H1 (cell line): ENCODE results near the gene HDAC9. TPM values are rescaled to one million over a fixed set of nuclear protein-coding genes. Genes with fewer than 3 reads are reported as not detected.

Experiments used
- CTCF ChIA-PET: fragments of 300-600 bp; sonication (Branson Sonifier 250); formaldehyde crosslinking; loops from one replicate; lab custom pipeline; 2021; ENCODE audit not compliant: partially characterized antibody; lab: Charles Lee
- POLR2A ChIA-PET: fragments of 300-600 bp; sonication (Branson Sonifier 250); formaldehyde crosslinking; loops from one replicate; lab custom pipeline; 2021; ENCODE audit warnings: inconsistent platforms; ENCODE audit not compliant: partially characterized antibody; lab: Charles Lee
- DNase-seq, 2 experiments: peaks; one replicate each; pipeline versions ENCODE4 v3.0.0 to v3.0.0-alpha.2; 2010 to 2022; ENCODE audit warnings: low spot score in 2 of 2, low read depth in 1 of 2, mixed read lengths in 1 of 2
- FAIRE-seq: peaks from 2 replicates; lab custom pipeline; 2011; peaks lifted over from hg19 to GRCh38; lab: Jason Lieb, UNC
- H2AFZ ChIP-seq: 2 replicates; pipeline ENCODE4 v1.8.1; 2012; ENCODE audit warnings: low read length, inconsistent platforms
- H2AK5ac ChIP-seq: 2 replicates; pipeline ENCODE4 v1.6.1; 2013; ENCODE audit warnings: low read depth, low read length
- H2BK120ac ChIP-seq: replicated peaks from 2 replicates; pipeline ENCODE3; 2013; ENCODE audit warnings: low read depth, low read length, inconsistent platforms
- H2BK12ac ChIP-seq: 2 replicates; pipeline ENCODE4 v1.6.1; 2013; ENCODE audit warnings: low read depth, low read length
- H2BK15ac ChIP-seq: 2 replicates; pipeline ENCODE4 v1.6.1; 2013; ENCODE audit warnings: low read length
- H2BK20ac ChIP-seq: 2 replicates; pipeline ENCODE4 v1.6.1; 2013; ENCODE audit warnings: low read length
- H2BK5ac ChIP-seq: 2 replicates; pipeline ENCODE4 v1.6.1; 2013; ENCODE audit warnings: low read depth, low read length
- H3K14ac ChIP-seq: 2 replicates; pipeline ENCODE4 v1.6.1; 2013; ENCODE audit warnings: inconsistent platforms; ENCODE audit not compliant: insufficient read length
- H3K18ac ChIP-seq: 2 replicates; pipeline ENCODE4 v1.6.1; 2013; ENCODE audit warnings: low read length; ENCODE audit errors: extremely low read depth
- H3K23ac ChIP-seq: 2 replicates; pipeline ENCODE4 v1.6.1; 2013; ENCODE audit warnings: inconsistent platforms; ENCODE audit not compliant: insufficient read length
- H3K23me2 ChIP-seq: 2 replicates; pipeline ENCODE4 v1.6.1; 2013; ENCODE audit warnings: low read depth, low read length
- H3K27ac ChIP-seq: 2 replicates; pipeline ENCODE4 v1.6.1; 2011; ENCODE audit warnings: low read depth, low read length, inconsistent platforms
- H3K27me3 ChIP-seq, 4 experiments: replicated peaks in 1 of 4; 1 replicate in 1 of 4; 2 replicates in 3 of 4; pipeline versions ENCODE4 v1.6.1 to v1.8.1; 2011 to 2013; ENCODE audit warnings: low read length in 3 of 4, mild to moderate bottlenecking in 3 of 4, inconsistent platforms in 2 of 4, mixed read lengths in 2 of 4, moderate library complexity in 1 of 4; ENCODE audit not compliant: control insufficient read depth in 3 of 4, insufficient read depth in 3 of 4; ENCODE audit errors: extremely low read depth in 1 of 4
- H3K36me3 ChIP-seq, 4 experiments: 2 replicates each; pipeline versions ENCODE4 v1.6.1 to v1.8.1; 2011 to 2013; ENCODE audit warnings: mild to moderate bottlenecking in 4 of 4, low read length in 3 of 4, moderate library complexity in 2 of 4, control low read depth in 1 of 4, inconsistent platforms in 1 of 4; ENCODE audit not compliant: insufficient read depth in 4 of 4, control insufficient read depth in 2 of 4
- H3K4ac ChIP-seq: replicated peaks from 2 replicates; pipeline ENCODE3; 2013; ENCODE audit warnings: low read length, low read depth, mixed read lengths, inconsistent platforms; ENCODE audit not compliant: insufficient read length
- H3K4me1 ChIP-seq, 4 experiments: replicated peaks in 1 of 4; 1 replicate in 1 of 4; 2 replicates in 3 of 4; pipeline versions ENCODE4 v1.6.1 to v1.8.1; 2011 to 2013; ENCODE audit warnings: low read length in 3 of 4, inconsistent platforms in 2 of 4, mixed read lengths in 1 of 4; ENCODE audit not compliant: insufficient read depth in 4 of 4, control insufficient read depth in 3 of 4
- H3K4me2 ChIP-seq, 2 experiments: 2 replicates each; pipeline versions ENCODE4 v1.6.1 to v1.8.1; 2011 to 2013; ENCODE audit warnings: low read depth in 2 of 2, low read length in 2 of 2, control low read depth in 1 of 2, inconsistent platforms in 1 of 2, mild to moderate bottlenecking in 1 of 2; ENCODE audit not compliant: insufficient read depth in 1 of 2
- H3K4me3 ChIP-seq, 4 experiments: fragments of 200-600, 300-600 bp in 1 of 4; sonication (generic), shearing (Covaris generic), sonication (Bioruptor Twin) in 1 of 4; 2 replicates each; pipeline versions ENCODE4 v1.5.1 to v1.8.1; 2011 to 2016; ENCODE audit warnings: low read length in 4 of 4, low read depth in 3 of 4, control low read depth in 2 of 4, inconsistent platforms in 2 of 4, mild to moderate bottlenecking in 2 of 4, mixed read lengths in 1 of 4, moderate library complexity in 1 of 4; ENCODE audit not compliant: insufficient read depth in 2 of 4; ENCODE audit errors: extremely low read depth in 1 of 4
- H3K56ac ChIP-seq: replicated peaks from 2 replicates; pipeline ENCODE3; 2013; ENCODE audit warnings: low read depth, mild to moderate bottlenecking, mixed read lengths, low read length, inconsistent platforms; ENCODE audit not compliant: insufficient read length
- H3K79me1 ChIP-seq: 2 replicates; pipeline ENCODE4 v1.6.1; 2013; ENCODE audit warnings: low read depth, low read length, control low read depth
- H3K79me2 ChIP-seq, 2 experiments: 2 replicates each; pipeline versions ENCODE4 v1.6.1 to v1.8.1; 2012 to 2013; ENCODE audit warnings: low read length in 2 of 2, mild to moderate bottlenecking in 2 of 2, inconsistent platforms in 1 of 2; ENCODE audit not compliant: insufficient read depth in 2 of 2, control insufficient read depth in 1 of 2
- H3K9ac ChIP-seq, 4 experiments: replicated peaks in 1 of 4; 1 replicate in 1 of 4; 2 replicates in 3 of 4; pipeline versions ENCODE4 v1.6.1 to v1.8.1; 2011 to 2013; ENCODE audit warnings: low read depth in 3 of 4, low read length in 3 of 4, control low read depth in 2 of 4, mild to moderate bottlenecking in 2 of 4, moderate library complexity in 2 of 4, inconsistent platforms in 1 of 4; ENCODE audit errors: extremely low read depth in 1 of 4
- H3K9me3 ChIP-seq, 2 experiments: 2 replicates each; pipeline versions ENCODE4 v1.6.1 to v1.8.1; 2012 to 2013; ENCODE audit warnings: mild to moderate bottlenecking in 2 of 2, moderate library complexity in 2 of 2, control low read depth in 1 of 2, inconsistent platforms in 1 of 2, low read depth in 1 of 2, low read length in 1 of 2, mixed read lengths in 1 of 2; ENCODE audit not compliant: insufficient read depth in 2 of 2
- H4K20me1 ChIP-seq, 2 experiments: replicated peaks in 1 of 2; 2 replicates each; pipeline versions ENCODE3 to v1.8.1; 2011 to 2013; ENCODE audit warnings: inconsistent platforms in 2 of 2, low read length in 2 of 2, mild to moderate bottlenecking in 1 of 2; ENCODE audit not compliant: insufficient read depth in 2 of 2, control insufficient read depth in 1 of 2
- H4K5ac ChIP-seq: 2 replicates; pipeline ENCODE4 v1.6.1; 2013; ENCODE audit warnings: low read length, low read depth, mixed read lengths, inconsistent platforms; ENCODE audit not compliant: insufficient read length
- H4K8ac ChIP-seq: 2 replicates; pipeline ENCODE4 v1.8.0; 2013; ENCODE audit warnings: mild to moderate bottlenecking, moderate library complexity, low read length, inconsistent platforms; ENCODE audit not compliant: insufficient read depth; ENCODE audit errors: extremely low read depth
- H4K91ac ChIP-seq: replicated peaks from 2 replicates; pipeline ENCODE3; 2013; ENCODE audit warnings: low read length, mixed read lengths, inconsistent platforms; ENCODE audit not compliant: insufficient read length
- BRCA1 ChIP-seq: IDR thresholded peaks from 2 replicates; pipeline ENCODE4 v1.6.1; 2012; ENCODE audit warnings: low read depth, low read length, improper control_type of control experiment
- GTF2F1 ChIP-seq: IDR thresholded peaks from 2 replicates; pipeline ENCODE4 v1.6.1; 2012; ENCODE audit warnings: low read depth, low read length, improper control_type of control experiment, borderline replicate concordance
- HDAC6 ChIP-seq: IDR thresholded peaks from one replicate; pipeline ENCODE4 v1.7.1; 2012; ENCODE audit warnings: low read depth, mild to moderate bottlenecking, inconsistent platforms, low read length, moderate library complexity
- MAFK ChIP-seq: IDR thresholded peaks from 2 replicates; pipeline ENCODE4 v1.6.1; 2012; ENCODE audit warnings: low read depth, mild to moderate bottlenecking, improper control_type of control experiment, low read length
- RBBP5 ChIP-seq: IDR thresholded peaks from 2 replicates; pipeline ENCODE4 v1.7.1; 2012; ENCODE audit warnings: low read depth, mild to moderate bottlenecking, inconsistent platforms, low read length, moderate library complexity, borderline replicate concordance
- WGBS, 2 experiments: shearing (Covaris generic) in 1 of 2; methylation state at CpG; one replicate each; pipeline versions ENCODE4 v1.1.6 to v1.1.7; 2013 to 2015; ENCODE audit warnings: low lambda C conversion rate in 2 of 2, mixed read lengths in 2 of 2, inconsistent platforms in 1 of 2, low coverage in 1 of 2, missing lambda C conversion rate in 1 of 2; ENCODE audit not compliant: insufficient replicate concordance in 2 of 2, insufficient coverage in 1 of 2, insufficient read length in 1 of 2; ENCODE audit errors: extremely low coverage in 1 of 2, missing lambda C conversion rate in 1 of 2; 5-methylcytosine and 5-hydroxymethylcytosine counted together
- polyA plus RNA-seq, 7 experiments: library from polyadenylated mRNA; depleted of rRNA in 3 of 7; stranded (reverse) in 5 of 7; unstranded in 2 of 7; fragments of >200 nt in 5 of 7; fragments of 200-250 nt in 2 of 7; gene quantifications; 1 replicate in 5 of 7; 2 replicates in 1 of 7; 4 replicates in 1 of 7; pipeline versions ENCODE4 v1.2.1 to v1.2.3, GENCODE V29; 2011 to 2013; ENCODE audit warnings: missing spikeins in 2 of 7, mixed read lengths in 2 of 7
- total RNA-seq: library from RNA; stranded (reverse); fragmentation: NEBNext Ultra II Directional; extraction: Animal tissue kit (Norgen Biotek cat#: 25700); gene quantifications from 2 replicates; pipeline ENCODE4 v1.2.1, GENCODE V29; 2021
- TF ChIP-seq, protein P1 (sequence below): IDR thresholded peaks from 2 replicates; pipeline ENCODE4 v1.6.1; 2011; ENCODE audit warnings: low read length, improper control_type of control experiment

Gene HDAC9
- total and polyA plus RNA-seq, 2 of the 8 experiments (the other 6 are each of a cell fraction or from before 2014, with no cell fraction given): 9.5 to 13.1 TPM

DNA sequence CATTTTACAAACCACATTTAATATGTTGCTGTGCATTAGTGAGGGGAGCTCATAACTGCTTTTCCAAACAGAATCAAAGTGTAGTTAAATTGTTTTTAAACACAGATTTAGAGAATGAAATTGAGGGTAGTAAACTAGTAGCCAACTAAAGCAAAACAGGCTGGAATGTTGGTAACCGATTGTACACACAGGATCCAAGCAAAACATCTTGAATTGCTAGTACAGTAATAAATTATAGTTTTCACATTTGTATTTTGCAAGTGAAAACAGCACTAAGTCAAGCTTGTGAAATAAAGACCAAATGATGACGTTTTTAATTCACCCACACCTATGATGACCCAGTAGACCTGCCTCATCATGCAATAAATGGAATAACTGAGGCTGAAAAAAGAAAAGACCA, 198.3 kb downstream of the HDAC9 start:
- H2AFZ ChIP-seq: no peak overlapping the region
- no peak overlapping the region for H2BK12ac ChIP-seq
- H4K20me1 ChIP-seq: no peaks in the 10 kb centered on the region
- no peak overlapping the region for H2AK5ac ChIP-seq
- H3K14ac ChIP-seq: no peak overlapping the region
- ChIA-PET POLR2A (no interaction called here), CTCF (interaction anchor here (0.8 to 1.6 kb wide), 20 partner anchors 9 to 673 kb away, joined by 3 to 6 read pairs (median 3); no protein-coding TSS in a partner anchor)
- H4K91ac ChIP-seq: no peak overlapping the region
- no peak overlapping the region for H3K27ac ChIP-seq
- H2BK20ac ChIP-seq: no peak overlapping the region
- H3K4me2 ChIP-seq: no peak overlapping the region
- no peak overlapping the region for H3K18ac ChIP-seq
- no peak for TF ChIP-seq MAFK
- no peak for TF ChIP-seq BRCA1
- no peak for TF ChIP-seq HDAC6
- no peak for TF ChIP-seq RBBP5
- TF ChIP-seq, protein P1, sequence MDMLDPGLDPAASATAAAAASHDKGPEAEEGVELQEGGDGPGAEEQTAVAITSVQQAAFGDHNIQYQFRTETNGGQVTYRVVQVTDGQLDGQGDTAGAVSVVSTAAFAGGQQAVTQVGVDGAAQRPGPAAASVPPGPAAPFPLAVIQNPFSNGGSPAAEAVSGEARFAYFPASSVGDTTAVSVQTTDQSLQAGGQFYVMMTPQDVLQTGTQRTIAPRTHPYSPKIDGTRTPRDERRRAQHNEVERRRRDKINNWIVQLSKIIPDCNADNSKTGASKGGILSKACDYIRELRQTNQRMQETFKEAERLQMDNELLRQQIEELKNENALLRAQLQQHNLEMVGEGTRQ: no peak
- no peak for TF ChIP-seq GTF2F1
- no peak overlapping the region for H2BK5ac ChIP-seq
- no peaks in the 10 kb centered on the region for H3K79me2 ChIP-seq
- no peaks in the 10 kb centered on the region for H3K9me3 ChIP-seq
- no peaks in the 10 kb centered on the region for H3K79me1 ChIP-seq
- H3K23me2 ChIP-seq: no peaks in the 10 kb centered on the region
- H2BK120ac ChIP-seq: no peak overlapping the region
- no peak overlapping the region for H3K9ac ChIP-seq
- no peak overlapping the region for H4K5ac ChIP-seq
- no peaks in the 10 kb centered on the region for H3K36me3 ChIP-seq
- H3K23ac ChIP-seq: no peak overlapping the region
- no peaks in the 10 kb centered on the region for H3K27me3 ChIP-seq
- H3K56ac ChIP-seq: no peak overlapping the region
- H4K8ac ChIP-seq: no peak overlapping the region
- no peak overlapping the region for H2BK15ac ChIP-seq
- no peak overlapping the region for H3K4ac ChIP-seq
- WGBS, 2 experiments: 58% methylated on average over 2 of the region's 2 CpGs; no CpG with 5 or more reads in 1 of the 2 experiments
- H3K4me1 ChIP-seq: no peaks in the 10 kb centered on the region
- DNase-seq: no peak
- no peak overlapping the region for H3K4me3 ChIP-seq
- no peak for FAIRE-seq
